PFSK-1 (cell line): ENCODE data around the gene NUP43.

Experiments used
- POLR2AphosphoS5 ChIP-seq: IDR thresholded peaks from 2 replicates; pipeline ENCODE4 v1.6.1; 2012; ENCODE audit warnings: low read depth, mild to moderate bottlenecking, control low read depth, low read length, moderate library complexity
- SIN3A ChIP-seq: IDR thresholded peaks from 2 replicates; pipeline ENCODE4 v1.6.1; 2012; ENCODE audit warnings: mild to moderate bottlenecking, low read length, moderate library complexity, borderline replicate concordance; ENCODE audit not compliant: insufficient read depth
- TAF1 ChIP-seq: IDR thresholded peaks from 2 replicates; pipeline ENCODE4 v1.6.1; 2012; ENCODE audit warnings: low read length, control low read depth, borderline replicate concordance; ENCODE audit not compliant: insufficient read depth
- TF ChIP-seq, protein P1 (sequence below), 2 experiments: IDR thresholded peaks; 2 replicates each; pipeline versions ENCODE4 v1.6.1 to v1.8.0; 2011 to 2012; ENCODE audit warnings: low read depth in 2 of 2, low read length in 2 of 2, control low read depth in 1 of 2, inconsistent platforms in 1 of 2, mild to moderate bottlenecking in 1 of 2, moderate library complexity in 1 of 2; ENCODE audit not compliant: insufficient read depth in 1 of 2

DNA sequence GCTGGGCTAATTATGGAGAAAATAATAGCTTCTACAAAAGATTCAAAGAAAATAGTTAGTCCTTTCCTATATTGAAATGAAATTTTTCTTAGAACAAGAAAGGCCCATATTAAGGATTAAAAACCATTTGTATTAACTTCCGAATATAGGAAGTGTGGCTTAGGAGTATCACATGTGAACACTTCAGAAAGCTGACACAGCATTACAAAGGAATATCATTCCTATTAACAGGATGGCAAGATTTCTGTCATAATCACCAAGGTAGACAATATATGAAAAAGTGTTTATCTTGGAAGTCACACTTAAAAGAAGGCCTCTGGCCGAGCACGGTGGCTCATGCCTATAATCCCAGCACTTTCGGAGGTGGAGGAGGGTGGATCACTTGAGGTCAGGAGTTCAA, 23.1 kb downstream of the NUP43 start:
- TF ChIP-seq TAF1: no peak
- TF ChIP-seq POLR2AphosphoS5: no peak
- TF ChIP-seq, protein P1, sequence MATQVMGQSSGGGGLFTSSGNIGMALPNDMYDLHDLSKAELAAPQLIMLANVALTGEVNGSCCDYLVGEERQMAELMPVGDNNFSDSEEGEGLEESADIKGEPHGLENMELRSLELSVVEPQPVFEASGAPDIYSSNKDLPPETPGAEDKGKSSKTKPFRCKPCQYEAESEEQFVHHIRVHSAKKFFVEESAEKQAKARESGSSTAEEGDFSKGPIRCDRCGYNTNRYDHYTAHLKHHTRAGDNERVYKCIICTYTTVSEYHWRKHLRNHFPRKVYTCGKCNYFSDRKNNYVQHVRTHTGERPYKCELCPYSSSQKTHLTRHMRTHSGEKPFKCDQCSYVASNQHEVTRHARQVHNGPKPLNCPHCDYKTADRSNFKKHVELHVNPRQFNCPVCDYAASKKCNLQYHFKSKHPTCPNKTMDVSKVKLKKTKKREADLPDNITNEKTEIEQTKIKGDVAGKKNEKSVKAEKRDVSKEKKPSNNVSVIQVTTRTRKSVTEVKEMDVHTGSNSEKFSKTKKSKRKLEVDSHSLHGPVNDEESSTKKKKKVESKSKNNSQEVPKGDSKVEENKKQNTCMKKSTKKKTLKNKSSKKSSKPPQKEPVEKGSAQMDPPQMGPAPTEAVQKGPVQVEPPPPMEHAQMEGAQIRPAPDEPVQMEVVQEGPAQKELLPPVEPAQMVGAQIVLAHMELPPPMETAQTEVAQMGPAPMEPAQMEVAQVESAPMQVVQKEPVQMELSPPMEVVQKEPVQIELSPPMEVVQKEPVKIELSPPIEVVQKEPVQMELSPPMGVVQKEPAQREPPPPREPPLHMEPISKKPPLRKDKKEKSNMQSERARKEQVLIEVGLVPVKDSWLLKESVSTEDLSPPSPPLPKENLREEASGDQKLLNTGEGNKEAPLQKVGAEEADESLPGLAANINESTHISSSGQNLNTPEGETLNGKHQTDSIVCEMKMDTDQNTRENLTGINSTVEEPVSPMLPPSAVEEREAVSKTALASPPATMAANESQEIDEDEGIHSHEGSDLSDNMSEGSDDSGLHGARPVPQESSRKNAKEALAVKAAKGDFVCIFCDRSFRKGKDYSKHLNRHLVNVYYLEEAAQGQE (IDR thresholded peaks at IDR 0.05; ENCODE audit: insufficient read depth in 1 of 2, low read depth in 2 of 2, low read length in 2 of 2): no peak
- no peak for TF ChIP-seq SIN3A
